HS-5 (cell line): Measurements from ENCODE around the gene APLNR.
"Not testable (repeated sequence)": the region's sequence is repeated elsewhere in the genome, so short reads cannot be mapped to it uniquely, and the experiment has no call there.

Source experiments
- DNase-seq: peaks from one replicate; pipeline ENCODE4 v3.0.0-alpha.2; 2012; ENCODE audit warnings: low read depth

Gene APLNR

DNA sequence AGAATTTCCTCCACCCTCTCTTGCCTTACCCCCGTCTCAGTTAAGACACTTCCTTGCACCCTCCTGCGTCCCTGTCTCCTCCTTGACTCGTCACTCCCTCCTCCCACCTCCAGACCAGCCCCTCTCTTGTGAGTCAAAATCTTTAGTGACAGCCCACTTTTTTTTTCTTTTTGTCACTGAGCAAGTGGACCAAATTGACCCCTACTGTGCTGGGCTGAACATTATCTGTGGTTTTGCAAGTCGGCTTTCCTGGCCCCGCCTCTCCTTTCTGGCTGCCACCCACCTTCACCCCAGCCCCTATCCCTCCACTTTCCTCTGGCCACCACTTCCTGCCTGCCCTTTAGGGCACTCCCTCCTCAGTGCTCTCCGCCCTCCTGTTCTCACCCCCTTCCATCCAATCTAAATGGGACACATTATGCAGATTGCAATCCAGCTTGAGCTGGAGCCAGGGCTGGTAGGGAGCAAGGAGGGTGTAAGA lies at the start of gene APLNR:
APLNR (minus strand) TSS at position 47 of the 478 bp plus-strand sequence. CDS start 246 bp downstream, outside the sequence.
- no peak for DNase-seq

DNA sequence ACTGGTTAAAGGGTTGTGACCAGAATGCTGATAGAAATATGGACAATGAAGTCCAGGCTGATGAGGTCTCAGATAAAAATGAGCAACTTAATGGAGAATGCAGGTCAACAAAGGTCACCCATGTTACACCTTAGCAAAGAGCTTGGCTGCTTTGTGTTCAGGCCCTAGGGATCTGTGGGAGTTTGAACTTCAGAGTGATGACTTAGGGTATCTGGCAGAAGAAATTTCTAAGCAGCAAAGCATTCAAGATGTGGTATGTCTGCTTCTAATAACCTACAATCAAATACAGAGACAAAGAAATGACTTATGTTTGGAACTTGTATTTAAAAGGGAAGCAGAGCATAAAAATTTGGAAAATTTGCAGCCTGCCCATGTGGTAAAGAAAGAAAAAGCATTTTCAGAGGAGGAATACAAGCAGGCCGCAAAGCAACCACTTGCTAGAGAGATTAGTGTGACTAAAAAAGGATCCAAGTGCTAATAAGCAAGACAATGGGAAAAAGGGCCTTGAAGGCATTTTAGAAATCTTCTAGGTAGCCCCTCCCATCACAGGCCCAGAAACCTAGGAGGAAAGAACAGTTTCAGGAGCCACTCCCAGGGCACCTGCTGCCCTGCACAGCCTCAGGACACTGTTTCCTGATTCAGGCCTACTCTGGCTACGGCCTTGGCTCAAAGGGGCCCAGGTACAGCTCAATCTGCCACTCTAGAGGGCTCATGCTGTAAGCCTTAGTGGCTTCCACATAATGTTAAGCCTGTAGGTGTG lies 46.4 kb upstream of the APLNR start:
- no peak for DNase-seq

DNA sequence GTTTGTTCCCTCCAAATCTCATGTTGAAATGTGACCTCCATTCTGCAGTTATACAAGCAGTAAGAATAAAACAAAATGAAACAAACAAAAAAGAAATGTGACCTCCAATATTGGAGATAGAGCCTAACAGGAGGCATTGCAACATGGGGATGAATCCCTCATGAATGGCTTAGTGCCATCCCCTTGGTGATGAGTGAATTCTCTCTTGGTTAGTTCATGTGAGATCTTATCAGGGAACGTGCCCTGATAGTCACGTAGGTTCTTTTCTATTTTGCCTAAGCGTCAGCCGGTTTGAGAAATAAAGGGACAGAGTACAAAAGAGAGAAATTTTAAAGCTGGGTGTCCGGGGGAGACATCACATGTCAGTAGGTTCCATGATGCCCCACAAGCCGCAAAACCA lies 44.5 kb upstream of the APLNR start:
- DNase-seq, result not testable (repeated sequence)

- no peak for DNase-seq
These were observed 42.1 kb upstream of the APLNR start for GRCh38 chr11:57279116-57279515.

DNA sequence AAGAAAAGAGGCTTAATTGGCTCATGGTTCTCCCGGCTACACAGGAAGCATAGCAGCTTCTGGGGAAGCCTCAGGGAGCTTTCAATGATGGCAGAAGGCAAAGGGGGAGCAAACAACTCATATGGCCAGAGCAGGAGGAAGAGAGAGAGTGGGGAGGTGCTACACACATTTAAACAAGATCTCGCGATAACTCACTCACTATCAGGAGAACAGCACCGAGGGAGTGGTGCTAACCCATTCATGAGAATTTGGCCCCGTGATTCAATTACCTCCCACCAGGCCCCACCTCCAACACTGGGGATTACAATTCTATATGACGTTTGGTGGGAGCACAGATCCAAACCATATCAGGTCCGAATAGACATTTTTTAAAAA lies 41.7 kb upstream of the APLNR start:
- DNase-seq, result no peak

DNA sequence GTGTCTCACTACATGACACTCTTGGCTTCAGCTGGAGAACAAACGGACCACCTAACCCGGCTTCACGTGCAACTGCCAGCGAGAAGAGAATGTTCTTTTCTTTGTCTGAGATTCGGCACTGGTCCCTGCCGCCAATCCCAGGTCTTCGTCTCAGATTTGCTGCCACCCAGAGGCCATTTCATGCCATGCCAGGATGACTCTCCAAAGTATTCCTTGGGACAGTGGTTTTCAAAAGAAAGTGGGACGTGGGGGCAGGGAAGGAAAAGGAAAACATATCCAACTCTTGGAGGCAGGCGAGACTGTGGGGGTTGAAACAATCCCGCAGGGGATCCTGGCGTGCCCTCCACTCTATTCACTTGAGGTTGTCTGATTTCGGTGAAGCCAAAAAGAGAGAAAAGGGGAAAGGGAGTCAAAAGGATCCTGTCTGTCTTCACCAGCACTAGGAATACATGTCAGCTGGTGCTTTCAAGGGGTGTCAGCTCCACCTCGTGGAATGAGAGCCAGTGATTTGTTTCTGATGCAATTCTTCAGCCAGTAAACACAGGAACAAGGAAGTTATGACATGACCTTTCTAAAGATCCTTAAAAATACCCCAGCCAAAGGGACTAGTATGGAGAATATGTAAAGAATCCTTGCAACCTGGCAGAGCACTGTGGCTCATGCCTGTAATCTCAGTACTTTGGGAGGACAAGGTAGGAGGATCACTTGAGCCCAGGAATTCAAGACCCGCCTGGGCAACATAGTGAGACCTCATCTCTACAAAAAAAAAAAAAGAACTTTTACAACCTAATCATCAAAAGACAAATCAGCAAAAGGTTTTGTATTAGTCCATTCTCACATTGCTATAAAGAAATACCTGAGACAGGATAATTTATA lies 41.0 kb upstream of the APLNR start:
- peak; percentile 68 for DNase-seq

DNA sequence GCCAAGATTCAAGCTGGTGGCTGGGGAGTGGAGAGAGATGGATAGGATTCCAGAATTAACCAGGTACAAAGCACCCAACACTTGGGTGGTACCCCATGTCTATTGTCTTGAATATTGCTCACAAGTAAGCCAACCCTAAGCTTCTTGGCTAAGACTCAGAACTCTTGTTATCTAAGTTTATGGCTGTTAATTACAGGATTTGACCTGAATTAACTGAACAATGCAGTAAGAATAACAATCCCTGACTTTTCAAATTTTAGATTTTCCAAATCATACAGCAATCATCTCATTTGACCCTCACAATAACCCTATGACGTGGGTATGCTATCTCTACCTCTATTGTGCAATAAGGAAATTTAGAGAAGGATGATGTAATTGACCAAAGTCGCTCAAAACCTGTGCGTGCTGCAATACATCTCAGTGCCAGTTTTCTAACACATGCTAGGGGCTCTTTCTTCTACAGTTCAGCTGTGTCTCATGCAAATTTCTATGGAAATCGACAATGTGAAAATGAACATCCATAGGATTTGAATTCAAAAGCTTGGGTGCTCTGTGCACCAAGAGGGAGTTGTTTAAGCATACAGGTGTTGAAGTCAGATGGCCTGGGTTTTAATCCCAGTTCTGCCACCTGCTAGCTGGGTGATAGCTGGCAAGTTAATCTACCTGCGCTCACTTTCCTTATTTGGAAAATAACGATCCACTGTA lies 40.1 kb upstream of the APLNR start:
- DNase-seq, result no peak

GRCh38 chr11:57276169-57276970 lies 39.3 kb upstream of the APLNR start:
- no peak for DNase-seq

- no peak for DNase-seq
These were observed 38.5 kb upstream of the APLNR start for GRCh38 chr11:57275582-57275981.

- no peak for DNase-seq
These were observed 38.0 kb upstream of the APLNR start for GRCh38 chr11:57274904-57275498.

- no peak for DNase-seq
These were observed 36.5 kb upstream of the APLNR start for GRCh38 chr11:57273448-57274058.

- DNase-seq, result no peak
These were observed 32.5 kb upstream of the APLNR start for GRCh38 chr11:57269571-57270021.

DNA sequence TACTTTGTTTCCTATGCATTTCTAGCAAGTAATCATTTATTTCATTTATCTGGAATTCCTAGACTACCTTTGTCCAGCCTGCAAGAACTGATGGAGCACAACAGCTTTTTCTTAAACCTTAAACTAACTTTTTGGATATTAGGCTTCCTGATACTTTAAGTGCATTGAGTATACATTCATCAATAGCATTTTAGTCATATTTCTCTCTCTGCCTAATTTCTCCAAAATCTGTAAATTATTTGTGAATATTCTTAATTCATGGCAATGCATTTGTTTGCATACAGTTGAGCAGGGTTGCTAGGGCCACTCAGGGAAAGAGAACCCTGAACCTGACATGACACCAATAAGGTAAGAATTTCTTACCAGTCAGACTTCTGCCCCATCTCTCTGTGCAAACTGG lies 29.1 kb upstream of the APLNR start:
- DNase-seq, result no peak

GRCh38 chr11:57263351-57263750 lies 26.3 kb upstream of the APLNR start:
- no peak for DNase-seq

- no peak for DNase-seq
These were observed 25.1 kb upstream of the APLNR start for GRCh38 chr11:57262157-57262556.

DNA sequence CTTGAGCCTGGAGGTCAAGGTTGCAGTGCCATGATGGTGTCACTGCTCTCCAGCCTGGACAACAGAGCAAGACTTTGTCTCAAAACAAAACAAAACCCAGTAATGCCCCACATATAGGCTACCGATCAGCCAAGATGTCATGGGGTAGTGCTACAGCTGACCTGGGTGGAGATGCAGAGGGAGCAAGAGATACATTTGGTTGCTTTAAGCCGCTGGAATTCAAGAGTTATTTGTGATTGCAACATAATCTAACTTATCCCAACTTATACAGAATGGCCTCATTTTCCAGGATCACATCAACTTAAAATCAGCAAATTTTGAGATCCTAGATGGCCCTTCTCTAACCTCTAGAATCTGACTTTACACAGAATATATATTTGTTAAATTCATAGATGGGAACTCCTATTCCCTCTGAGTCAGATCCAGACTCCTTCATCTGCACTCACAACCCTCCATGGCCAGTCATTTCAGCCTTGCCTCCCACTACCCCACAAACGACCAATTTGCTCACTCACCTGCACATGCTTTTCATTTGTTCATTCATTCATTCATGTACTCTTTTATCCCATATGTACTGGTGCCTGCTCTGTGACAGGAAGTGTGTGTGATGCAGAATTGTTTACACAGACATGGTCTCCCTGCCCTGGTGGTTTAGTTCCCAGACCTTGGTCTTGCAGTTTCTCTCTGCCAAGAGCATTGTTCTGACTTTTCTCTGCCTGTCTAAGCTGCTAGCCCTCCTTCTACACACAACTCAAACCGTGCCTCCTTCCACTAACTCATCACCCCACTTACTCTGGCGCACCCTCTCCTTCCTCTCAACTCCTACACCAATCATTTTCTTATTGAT lies 24.1 kb upstream of the APLNR start:
- no peak for DNase-seq

DNA sequence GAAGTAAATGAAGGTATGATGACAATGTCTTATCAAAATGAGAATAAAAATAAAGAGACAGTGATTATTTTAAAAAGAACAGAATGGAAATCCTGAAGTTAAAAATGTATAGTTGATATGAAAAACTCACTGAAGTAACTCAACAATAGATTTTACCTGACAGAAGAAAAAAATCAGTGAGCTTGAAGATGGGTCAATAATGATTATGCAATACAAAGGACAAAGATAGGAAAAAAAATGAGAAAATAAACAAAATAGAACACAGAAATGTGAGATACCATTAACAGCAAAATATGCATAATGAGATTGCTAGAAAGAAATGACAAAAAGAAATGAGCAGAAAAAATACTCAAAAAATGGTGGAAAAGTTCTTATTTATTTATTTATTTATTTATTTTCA lies 19.1 kb upstream of the APLNR start:
- DNase-seq, result no peak

DNA sequence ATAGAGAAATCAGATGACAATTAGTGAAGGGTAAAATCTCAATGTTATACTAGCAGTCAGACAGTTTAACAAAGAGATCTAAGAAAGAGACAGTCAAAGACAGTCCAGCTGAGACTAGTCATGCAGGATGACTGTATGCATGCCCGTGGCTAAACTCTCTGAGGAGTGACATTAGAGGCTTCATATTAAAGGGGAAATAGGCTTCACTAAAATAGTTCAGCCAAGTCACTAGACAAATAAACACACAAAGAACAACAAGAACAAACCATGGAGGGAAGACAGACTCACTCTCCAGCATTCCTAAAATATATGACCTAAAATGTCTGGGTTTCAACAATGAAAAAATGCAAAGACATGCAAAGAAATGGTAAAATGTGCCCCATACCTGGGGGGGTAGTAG lies 18.6 kb upstream of the APLNR start:
- DNase-seq, result no peak

- DNase-seq, result no peak
These were observed 17.6 kb upstream of the APLNR start for GRCh38 chr11:57254631-57255030.
